NCI-H1436 (cell line): ENCODE results near the gene CCDC7.
"Not testable (repeated sequence)": the region's sequence is repeated elsewhere in the genome, so short reads cannot be mapped to it uniquely, and the experiment has no call there.

Source experiments
- DNase-seq: peaks from one replicate; lab custom pipeline; 2025; lab: John Stamatoyannopoulos, UW

Gene CCDC7

GRCh38 chr10:32562695-32563094 lies 116.8 kb downstream of the CCDC7 start:
- DNase-seq: not testable (repeated sequence)

GRCh38 chr10:32577448-32577847 lies 131.5 kb downstream of the CCDC7 start:
- no peak for DNase-seq

GRCh38 chr10:32582946-32583345 lies 137.0 kb downstream of the CCDC7 start:
- no peak for DNase-seq

GRCh38 chr10:32598022-32598421 lies 152.1 kb downstream of the CCDC7 start:
- not testable (repeated sequence) for DNase-seq

GRCh38 chr10:32600317-32600716 lies 154.4 kb downstream of the CCDC7 start:
- no peak for DNase-seq

GRCh38 chr10:32601562-32601961 lies 155.6 kb downstream of the CCDC7 start:
- DNase-seq: not testable (repeated sequence)

GRCh38 chr10:32605787-32606186 lies 159.8 kb downstream of the CCDC7 start:
- no peak for DNase-seq

- DNase-seq: not testable (repeated sequence)
Measured at GRCh38 chr10:32610543-32610942, 164.6 kb downstream of the CCDC7 start.

GRCh38 chr10:32616438-32616837 lies 170.5 kb downstream of the CCDC7 start:
- no peak for DNase-seq

- no peak for DNase-seq
Measured at GRCh38 chr10:32618482-32618881, 172.5 kb downstream of the CCDC7 start.

- no peak for DNase-seq
Measured at GRCh38 chr10:32621969-32622368, 176.0 kb downstream of the CCDC7 start.

GRCh38 chr10:32622409-32622808 lies 176.5 kb downstream of the CCDC7 start:
- peak; percentile 1 for DNase-seq

GRCh38 chr10:32627183-32627582 lies 181.2 kb downstream of the CCDC7 start:
- no peak for DNase-seq

GRCh38 chr10:32629910-32630309 lies 184.0 kb downstream of the CCDC7 start:
- no peak for DNase-seq

GRCh38 chr10:32646535-32646934 lies 200.6 kb downstream of the CCDC7 start:
- no peak for DNase-seq

GRCh38 chr10:32650246-32650655 lies 204.3 kb downstream of the CCDC7 start:
- DNase-seq: no peak

GRCh38 chr10:32657430-32657829 lies 211.5 kb downstream of the CCDC7 start:
- not testable (repeated sequence) for DNase-seq

- no peak for DNase-seq
Measured at GRCh38 chr10:32661346-32661745, 215.4 kb downstream of the CCDC7 start.

GRCh38 chr10:32680803-32681557 lies 235.0 kb downstream of the CCDC7 start:
- DNase-seq: no peak

GRCh38 chr10:32684291-32684690 lies 238.4 kb downstream of the CCDC7 start:
- DNase-seq: no peak

- no peak for DNase-seq
Measured at GRCh38 chr10:32687116-32687515, 241.2 kb downstream of the CCDC7 start.

GRCh38 chr10:32687546-32687945 lies 241.6 kb downstream of the CCDC7 start:
- DNase-seq: no peak

GRCh38 chr10:32692174-32692573 lies 246.2 kb downstream of the CCDC7 start:
- no peak for DNase-seq

GRCh38 chr10:32693441-32693979 lies 247.6 kb downstream of the CCDC7 start:
- DNase-seq: no peak
